ENCODE results near the gene DENND1C.

DENND1C gene

DNA sequence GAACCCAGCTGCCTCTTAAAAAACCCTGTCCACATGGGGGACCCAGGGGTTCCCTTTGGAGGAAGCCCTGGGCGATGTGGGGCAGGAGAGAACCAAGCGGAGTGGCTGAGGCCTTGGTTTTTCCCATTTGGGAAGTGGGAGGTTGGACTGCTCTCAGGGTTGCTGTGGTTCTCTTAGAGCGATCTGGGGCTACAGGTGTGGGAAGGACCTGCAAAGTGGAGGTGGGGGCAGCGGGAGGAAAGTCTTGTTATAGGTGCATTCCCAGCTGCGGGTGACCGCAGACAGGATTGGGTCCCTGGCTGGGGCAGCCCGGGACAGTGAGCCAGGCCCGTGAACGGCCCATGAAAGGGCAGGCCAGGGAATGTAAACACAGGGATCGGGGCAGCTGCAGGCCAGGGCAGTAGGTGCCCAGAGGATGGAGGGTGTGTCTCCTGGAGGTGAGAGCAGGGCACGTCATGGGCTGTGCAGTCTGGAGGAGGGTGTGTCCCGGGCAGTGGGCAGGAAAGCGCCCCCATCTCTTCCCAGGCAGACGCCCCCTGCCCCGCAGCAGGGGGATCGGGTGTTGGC, 22.8 kb downstream of the DENND1C start:
- TF ChIP-seq MYC (IDR thresholded peaks at IDR 0.05; ENCODE audit: low read depth, low read length) (no peak), POLR2A (IDR thresholded peaks at IDR 0.05; ENCODE audit: extremely low read depth, insufficient read length) (no peak)
- TF ChIP-seq, protein P1, sequence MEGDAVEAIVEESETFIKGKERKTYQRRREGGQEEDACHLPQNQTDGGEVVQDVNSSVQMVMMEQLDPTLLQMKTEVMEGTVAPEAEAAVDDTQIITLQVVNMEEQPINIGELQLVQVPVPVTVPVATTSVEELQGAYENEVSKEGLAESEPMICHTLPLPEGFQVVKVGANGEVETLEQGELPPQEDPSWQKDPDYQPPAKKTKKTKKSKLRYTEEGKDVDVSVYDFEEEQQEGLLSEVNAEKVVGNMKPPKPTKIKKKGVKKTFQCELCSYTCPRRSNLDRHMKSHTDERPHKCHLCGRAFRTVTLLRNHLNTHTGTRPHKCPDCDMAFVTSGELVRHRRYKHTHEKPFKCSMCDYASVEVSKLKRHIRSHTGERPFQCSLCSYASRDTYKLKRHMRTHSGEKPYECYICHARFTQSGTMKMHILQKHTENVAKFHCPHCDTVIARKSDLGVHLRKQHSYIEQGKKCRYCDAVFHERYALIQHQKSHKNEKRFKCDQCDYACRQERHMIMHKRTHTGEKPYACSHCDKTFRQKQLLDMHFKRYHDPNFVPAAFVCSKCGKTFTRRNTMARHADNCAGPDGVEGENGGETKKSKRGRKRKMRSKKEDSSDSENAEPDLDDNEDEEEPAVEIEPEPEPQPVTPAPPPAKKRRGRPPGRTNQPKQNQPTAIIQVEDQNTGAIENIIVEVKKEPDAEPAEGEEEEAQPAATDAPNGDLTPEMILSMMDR (IDR thresholded peaks at IDR 0.05; ENCODE audit: low read depth, low read length) = no peak
- TF ChIP-seq, protein P2, sequence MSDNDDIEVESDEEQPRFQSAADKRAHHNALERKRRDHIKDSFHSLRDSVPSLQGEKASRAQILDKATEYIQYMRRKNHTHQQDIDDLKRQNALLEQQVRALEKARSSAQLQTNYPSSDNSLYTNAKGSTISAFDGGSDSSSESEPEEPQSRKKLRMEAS (IDR thresholded peaks at IDR 0.05; ENCODE audit: low read depth, low read length) = no peak
- no peak for DNase-seq (ENCODE audit: low read depth)
- peak overlapping the region; percentile 47 for H3K4me3 ChIP-seq (ENCODE audit: low read depth, low read length)

DNA sequence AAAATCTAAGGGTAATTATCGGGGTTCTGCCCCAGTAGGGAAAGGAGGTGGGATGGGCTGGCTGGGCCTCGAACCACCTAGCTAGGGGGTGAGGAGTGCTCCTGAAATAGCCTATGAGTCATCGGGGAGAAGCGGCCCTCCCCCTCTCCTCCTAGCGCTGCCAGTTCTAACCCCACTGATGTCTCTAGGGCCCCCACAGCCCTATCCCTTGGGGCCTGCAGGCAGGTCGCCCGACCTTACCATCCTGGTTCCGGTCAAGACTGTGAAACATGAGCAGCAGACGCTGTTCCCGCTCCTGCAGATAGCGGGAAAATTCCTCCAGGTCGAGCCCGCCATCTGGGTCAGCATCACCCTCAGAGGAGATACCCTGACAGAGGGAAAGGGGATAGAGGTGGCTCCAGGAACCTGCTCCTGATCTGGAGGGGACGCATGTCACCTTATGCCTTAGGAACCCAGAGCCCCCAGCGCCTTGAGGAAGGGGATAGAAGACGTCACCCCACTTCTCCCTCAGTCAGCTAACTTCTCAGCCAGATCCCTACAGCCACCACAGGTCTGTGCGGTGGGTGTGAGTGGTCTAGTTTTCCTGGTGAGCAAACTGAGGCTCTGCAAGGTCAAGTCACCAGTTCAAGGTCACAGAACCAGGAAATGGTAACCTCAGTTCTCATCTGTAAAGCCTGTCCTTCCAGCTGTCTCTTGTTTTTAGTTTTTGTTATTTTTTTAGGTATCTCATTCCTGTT, 23.5 kb downstream of the DENND1C start:
- TF ChIP-seq, protein P1 (IDR thresholded peaks at IDR 0.05; ENCODE audit: low read depth, low read length) = no peak
- TF ChIP-seq MYC (IDR thresholded peaks at IDR 0.05; ENCODE audit: low read depth, low read length) (no peak), POLR2A (IDR thresholded peaks at IDR 0.05; ENCODE audit: extremely low read depth, insufficient read length) (no peak)
- TF ChIP-seq, protein P2 (IDR thresholded peaks at IDR 0.05; ENCODE audit: low read depth, low read length) = no peak
- peak; percentile 59 for DNase-seq (ENCODE audit: low read depth)
- peak overlapping the region; percentile 47 for H3K4me3 ChIP-seq (ENCODE audit: low read depth, low read length)

DNA sequence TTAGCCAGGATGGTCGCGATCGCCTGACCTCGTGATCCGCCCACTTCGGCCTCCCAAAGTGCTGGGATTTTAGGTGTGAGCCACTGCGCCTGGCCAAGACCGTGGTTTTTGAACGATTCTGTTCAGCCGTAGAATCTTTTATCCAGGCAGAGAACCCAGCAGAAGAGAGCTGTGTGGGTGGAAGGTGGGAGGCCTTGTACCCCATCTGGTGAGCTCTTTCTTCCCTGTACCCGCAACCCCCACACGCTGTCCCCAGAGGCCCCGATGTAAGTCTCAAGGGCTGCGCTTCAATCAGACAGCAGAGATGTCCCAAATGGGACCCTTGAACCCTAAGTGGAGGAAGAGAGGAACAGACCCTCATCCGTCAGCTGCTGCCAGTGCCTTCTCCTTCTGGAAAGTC, 25.7 kb downstream of the DENND1C start:
- DNase-seq (ENCODE audit: low read depth) = no peak
- H3K4me3 ChIP-seq (ENCODE audit: low read depth, low read length) = no peak overlapping the region
- TF ChIP-seq, protein P1 (IDR thresholded peaks at IDR 0.05; ENCODE audit: low read depth, low read length) = no peak
- no peak for TF ChIP-seq MYC (IDR thresholded peaks at IDR 0.05; ENCODE audit: low read depth, low read length)
- TF ChIP-seq POLR2A (IDR thresholded peaks at IDR 0.05; ENCODE audit: extremely low read depth, insufficient read length) = no peak
- TF ChIP-seq, protein P2 (IDR thresholded peaks at IDR 0.05; ENCODE audit: low read depth, low read length) = no peak

DNA sequence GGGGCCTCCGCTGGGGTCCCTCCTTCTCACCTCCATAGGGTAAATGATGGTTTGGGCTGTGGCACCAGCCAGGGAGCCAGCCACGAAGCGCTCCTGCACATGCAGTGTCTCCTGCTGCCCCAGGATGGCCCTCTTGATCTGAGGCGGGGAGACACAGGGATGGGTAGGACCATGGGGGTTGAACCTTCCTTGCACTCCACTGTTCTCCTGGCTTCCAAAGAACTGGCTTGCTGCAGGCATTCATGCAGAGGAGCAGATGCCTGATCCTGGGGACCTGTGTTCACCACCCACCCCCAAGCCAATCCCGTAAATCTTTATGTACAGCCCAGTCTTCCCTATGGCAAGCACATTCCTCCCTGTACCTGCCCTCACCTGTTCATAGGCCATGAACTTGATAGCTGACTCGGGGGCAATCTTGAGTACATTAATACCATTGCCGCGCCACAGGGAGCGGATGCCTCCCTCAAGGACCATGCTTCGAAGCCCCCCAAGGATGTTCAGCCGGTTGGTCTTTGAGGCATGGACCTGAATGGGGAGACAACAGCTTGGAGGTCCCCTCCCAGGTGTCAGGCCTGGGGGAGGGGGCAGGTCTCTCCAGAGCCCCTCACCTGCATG, 27.5 kb downstream of the DENND1C start:
- no peak overlapping the region for H3K4me3 ChIP-seq (ENCODE audit: low read depth, low read length)
- DNase-seq (ENCODE audit: low read depth) = peak; percentile 10
- TF ChIP-seq, protein P2 (IDR thresholded peaks at IDR 0.05; ENCODE audit: low read depth, low read length) = no peak
- TF ChIP-seq MYC (IDR thresholded peaks at IDR 0.05; ENCODE audit: low read depth, low read length) = no peak

DNA sequence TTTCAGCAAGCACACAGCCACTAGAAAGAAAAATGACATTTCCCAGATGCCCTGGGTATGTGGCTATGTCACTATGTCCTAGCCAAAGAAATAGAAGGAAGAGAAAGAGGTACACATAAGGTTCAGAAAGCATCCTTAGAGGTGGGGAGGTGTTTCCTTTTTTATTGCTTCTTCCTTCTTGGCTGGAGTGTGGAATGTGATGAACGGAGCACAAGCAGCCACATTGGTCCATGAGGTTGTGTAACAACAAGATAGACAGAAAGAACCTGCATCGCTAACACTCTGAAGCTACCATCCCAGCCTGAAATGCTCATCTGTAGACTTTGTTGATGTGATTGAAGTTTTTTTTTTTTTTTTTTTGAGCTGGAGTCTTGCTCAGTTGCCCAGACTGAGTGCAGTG, 28.7 kb downstream of the DENND1C start:
- DNase-seq (ENCODE audit: low read depth) = no peak
- no peak overlapping the region for H3K4me3 ChIP-seq (ENCODE audit: low read depth, low read length)
- TF ChIP-seq POLR2A (IDR thresholded peaks at IDR 0.05; ENCODE audit: extremely low read depth, insufficient read length) (no peak), MYC (IDR thresholded peaks at IDR 0.05; ENCODE audit: low read depth, low read length) (no peak)
- TF ChIP-seq, protein P2 (IDR thresholded peaks at IDR 0.05; ENCODE audit: low read depth, low read length) = no peak
- TF ChIP-seq, protein P1 (IDR thresholded peaks at IDR 0.05; ENCODE audit: low read depth, low read length) = no peak

DNA sequence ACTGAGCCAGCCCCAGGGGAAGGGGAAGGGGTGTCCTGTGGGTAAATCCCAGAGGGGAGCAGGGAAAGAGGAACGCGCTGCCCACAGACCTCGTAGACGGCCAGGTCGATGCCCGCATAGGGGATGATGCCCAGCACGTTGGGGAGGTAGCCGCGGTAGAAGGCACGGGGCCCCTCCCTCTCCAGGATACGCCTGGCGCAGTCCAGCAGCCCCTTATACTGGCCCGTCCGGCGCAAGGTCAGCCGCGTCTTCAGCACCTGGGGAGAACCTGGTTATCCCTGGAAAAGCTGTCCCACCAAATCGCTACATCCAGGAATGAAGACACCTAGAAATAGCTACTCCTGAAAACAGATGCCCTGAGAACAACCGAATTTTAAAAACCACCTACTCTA, 29.4 kb downstream of the DENND1C start:
- TF ChIP-seq MYC (IDR thresholded peaks at IDR 0.05; ENCODE audit: low read depth, low read length) = no peak
- TF ChIP-seq, protein P2 (IDR thresholded peaks at IDR 0.05; ENCODE audit: low read depth, low read length) = no peak
- TF ChIP-seq, protein P1 (IDR thresholded peaks at IDR 0.05; ENCODE audit: low read depth, low read length) = no peak
- no peak for TF ChIP-seq POLR2A (IDR thresholded peaks at IDR 0.05; ENCODE audit: extremely low read depth, insufficient read length)
- DNase-seq (ENCODE audit: low read depth) = no peak
- H3K4me3 ChIP-seq (ENCODE audit: low read depth, low read length) = no peak overlapping the region
